ENCODE data around the gene ADAMTS17.

The ADAMTS17 gene

DNA sequence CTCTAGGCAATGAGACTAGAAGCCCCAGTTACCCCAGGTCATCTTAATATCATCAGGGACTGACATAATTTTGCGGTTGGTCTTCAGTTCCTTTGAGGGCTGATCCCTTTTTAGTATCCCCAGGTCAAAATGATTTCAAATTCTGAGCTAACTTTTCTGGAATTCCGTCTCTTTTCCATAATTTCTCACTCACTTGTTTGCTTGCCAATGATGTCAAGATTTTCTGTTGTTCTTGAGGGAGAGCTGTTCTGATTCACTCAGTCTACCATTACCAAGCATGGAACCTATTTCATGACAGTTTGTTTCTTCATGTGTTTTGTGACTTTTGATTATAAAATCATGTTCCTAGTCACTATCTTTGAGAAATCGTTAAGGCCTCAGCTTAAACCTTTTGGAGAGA, 418.1 kb downstream of the ADAMTS17 start:
- H2AFZ ChIP-seq (ENCODE audit: low read length): no peak overlapping the region
- no peaks in the 10 kb centered on the region for H3K27me3 ChIP-seq (ENCODE audit: insufficient read depth, low read length, poor library complexity, severe bottlenecking)
- no peaks in the 10 kb centered on the region for H3K79me2 ChIP-seq (ENCODE audit: insufficient read depth, low read length)
- no peaks in the 10 kb centered on the region for H4K20me1 ChIP-seq (ENCODE audit: insufficient read depth, low read length, poor library complexity, severe bottlenecking)
- no peaks in the 10 kb centered on the region for H3K9me2 ChIP-seq (replicated peaks; ENCODE audit: low read depth, low read length)
- H3K4me1 ChIP-seq (ENCODE audit: insufficient read depth, low read length, poor library complexity, severe bottlenecking): no peaks in the 10 kb centered on the region
- TF ChIP-seq EZH2phosphoT487 (IDR thresholded peaks at IDR 0.05; ENCODE audit: borderline replicate concordance): no peak
- TF ChIP-seq, protein P1, sequence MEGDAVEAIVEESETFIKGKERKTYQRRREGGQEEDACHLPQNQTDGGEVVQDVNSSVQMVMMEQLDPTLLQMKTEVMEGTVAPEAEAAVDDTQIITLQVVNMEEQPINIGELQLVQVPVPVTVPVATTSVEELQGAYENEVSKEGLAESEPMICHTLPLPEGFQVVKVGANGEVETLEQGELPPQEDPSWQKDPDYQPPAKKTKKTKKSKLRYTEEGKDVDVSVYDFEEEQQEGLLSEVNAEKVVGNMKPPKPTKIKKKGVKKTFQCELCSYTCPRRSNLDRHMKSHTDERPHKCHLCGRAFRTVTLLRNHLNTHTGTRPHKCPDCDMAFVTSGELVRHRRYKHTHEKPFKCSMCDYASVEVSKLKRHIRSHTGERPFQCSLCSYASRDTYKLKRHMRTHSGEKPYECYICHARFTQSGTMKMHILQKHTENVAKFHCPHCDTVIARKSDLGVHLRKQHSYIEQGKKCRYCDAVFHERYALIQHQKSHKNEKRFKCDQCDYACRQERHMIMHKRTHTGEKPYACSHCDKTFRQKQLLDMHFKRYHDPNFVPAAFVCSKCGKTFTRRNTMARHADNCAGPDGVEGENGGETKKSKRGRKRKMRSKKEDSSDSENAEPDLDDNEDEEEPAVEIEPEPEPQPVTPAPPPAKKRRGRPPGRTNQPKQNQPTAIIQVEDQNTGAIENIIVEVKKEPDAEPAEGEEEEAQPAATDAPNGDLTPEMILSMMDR (conservative IDR thresholded peaks at IDR 0.05; ENCODE audit: low read length): no peak
- H3K4me2 ChIP-seq (ENCODE audit: low read depth, low read length, poor library complexity, severe bottlenecking): no peak overlapping the region
- H3F3A ChIP-seq (ENCODE audit: low read depth): no peaks in the 10 kb centered on the region
- H3K9me3 ChIP-seq (ENCODE audit: insufficient read depth, low read depth, low read length): no peaks in the 10 kb centered on the region
- no peaks in the 10 kb centered on the region for H3K36me3 ChIP-seq (ENCODE audit: insufficient read depth, low read length)
- no peak overlapping the region for H3K9ac ChIP-seq (ENCODE audit: low read depth, low read length, poor library complexity, severe bottlenecking)
- H3K4me3 ChIP-seq (ENCODE audit: low read length, poor library complexity, severe bottlenecking): no peak overlapping the region
